Kidney glomerular epithelial cell (primary cell): Measurements from ENCODE around the gene ZFP62.

Experiments used
- DNase-seq: peaks from one replicate; lab custom pipeline; 2025; lab: John Stamatoyannopoulos, UW

ZFP62 gene

GRCh38 chr5:180868960-180869359 lies 7.9 kb upstream of the ZFP62 start:
- DNase-seq = peak; percentile 87

GRCh38 chr5:180866985-180867384 lies 5.9 kb upstream of the ZFP62 start:
- no peak for DNase-seq

DNA sequence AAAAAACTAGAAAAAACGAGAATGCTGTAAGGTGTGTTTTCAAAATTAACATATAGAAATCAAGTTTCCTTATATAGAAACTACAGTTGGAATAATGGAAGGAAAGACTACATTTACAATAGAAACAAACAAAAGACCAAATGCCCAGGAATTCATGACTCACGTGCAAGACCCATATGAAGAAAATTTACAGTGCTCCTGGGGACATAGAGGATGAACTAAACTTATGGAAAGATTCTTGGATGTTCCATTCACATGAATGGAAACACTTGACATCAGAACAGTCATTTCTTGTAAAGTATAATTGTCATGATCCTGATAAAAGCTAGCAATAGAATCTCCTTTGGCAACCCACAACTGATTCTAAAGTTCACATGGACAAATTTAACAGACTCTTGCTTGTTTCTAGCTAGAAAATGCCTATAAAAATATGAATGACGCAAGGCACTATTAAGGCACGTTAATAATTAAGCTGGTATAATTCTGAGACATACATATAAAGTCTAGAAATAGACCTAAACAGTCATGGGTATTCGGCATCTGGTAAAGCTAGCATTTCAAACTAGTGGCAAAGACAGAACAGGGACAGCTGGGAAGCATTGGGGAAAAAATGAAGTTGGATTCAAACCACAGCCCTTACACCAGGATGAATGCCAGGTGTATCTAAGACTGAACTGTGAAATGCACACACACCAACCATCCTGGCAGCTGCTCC lies 5.1 kb upstream of the ZFP62 start:
- no peak for DNase-seq

DNA sequence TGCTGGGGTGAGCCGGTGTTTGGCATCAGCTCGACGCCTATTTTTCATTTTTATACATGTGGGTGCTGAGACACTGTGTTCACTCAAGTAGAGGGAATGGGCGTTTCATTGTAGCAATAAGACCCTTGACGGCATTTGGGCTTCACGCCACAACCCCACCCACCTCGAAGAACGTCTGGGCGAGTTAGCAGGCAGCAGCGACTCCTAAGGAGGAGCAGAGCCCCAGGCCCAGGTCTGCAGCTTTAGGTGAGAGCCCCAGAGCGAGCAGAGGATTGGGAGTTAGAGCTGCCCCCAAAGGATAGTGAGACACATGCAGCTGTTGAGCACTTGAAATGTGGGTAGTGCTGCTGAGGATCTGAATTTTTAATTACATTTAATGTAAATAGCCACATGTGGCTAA lies 1.6 kb upstream of the ZFP62 start:
- DNase-seq = no peak

DNA sequence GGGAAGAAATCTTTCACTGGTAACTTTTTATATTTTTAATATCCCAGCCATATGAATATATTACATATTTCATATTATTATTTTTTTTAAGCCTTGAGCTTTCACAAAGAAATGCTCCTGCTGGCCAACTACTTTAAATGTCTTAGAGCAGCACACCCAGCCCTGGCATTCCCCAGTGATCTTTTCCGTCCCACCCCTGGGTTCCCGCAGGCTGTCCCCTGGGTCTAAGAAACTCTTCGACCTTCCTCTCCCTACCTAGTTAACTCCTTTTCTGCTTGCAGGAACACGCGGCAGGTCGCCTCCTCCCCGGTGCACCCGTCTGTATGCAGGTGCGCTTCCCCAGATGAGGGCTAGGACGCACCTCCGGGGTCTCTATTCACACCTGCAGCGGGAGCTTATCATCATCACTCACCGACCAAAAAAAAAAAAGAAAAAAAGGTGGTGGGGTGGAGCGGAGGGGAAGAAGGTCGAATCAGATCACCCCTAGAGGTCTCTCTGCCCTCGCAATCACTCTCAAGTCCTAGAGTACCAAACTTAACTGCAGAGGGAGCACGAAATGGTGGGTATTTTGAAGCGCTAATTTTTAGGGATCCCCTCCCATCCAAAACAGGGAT lies 696 bp downstream of the ZFP62 start:
- DNase-seq = peak; percentile 28

- DNase-seq = no peak
Measured at GRCh38 chr5:180858586-180858985, 2.5 kb downstream of the ZFP62 start.

DNA sequence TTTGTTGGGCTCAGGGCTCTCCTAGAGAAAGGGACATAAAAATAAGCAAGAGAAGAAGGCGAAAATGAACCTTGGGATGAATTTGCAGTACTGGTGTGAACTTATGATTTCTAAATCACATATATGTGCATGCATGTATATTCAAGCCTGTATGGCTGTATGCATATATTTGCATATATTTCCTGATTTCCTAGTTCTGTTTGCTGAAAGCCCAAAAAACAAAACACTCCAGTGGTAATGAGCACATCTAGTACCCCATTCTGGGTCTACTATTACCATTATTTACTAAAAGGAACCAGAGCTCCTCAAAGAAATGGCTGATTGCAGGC lies 7.3 kb downstream of the ZFP62 start:
- no peak for DNase-seq

DNA sequence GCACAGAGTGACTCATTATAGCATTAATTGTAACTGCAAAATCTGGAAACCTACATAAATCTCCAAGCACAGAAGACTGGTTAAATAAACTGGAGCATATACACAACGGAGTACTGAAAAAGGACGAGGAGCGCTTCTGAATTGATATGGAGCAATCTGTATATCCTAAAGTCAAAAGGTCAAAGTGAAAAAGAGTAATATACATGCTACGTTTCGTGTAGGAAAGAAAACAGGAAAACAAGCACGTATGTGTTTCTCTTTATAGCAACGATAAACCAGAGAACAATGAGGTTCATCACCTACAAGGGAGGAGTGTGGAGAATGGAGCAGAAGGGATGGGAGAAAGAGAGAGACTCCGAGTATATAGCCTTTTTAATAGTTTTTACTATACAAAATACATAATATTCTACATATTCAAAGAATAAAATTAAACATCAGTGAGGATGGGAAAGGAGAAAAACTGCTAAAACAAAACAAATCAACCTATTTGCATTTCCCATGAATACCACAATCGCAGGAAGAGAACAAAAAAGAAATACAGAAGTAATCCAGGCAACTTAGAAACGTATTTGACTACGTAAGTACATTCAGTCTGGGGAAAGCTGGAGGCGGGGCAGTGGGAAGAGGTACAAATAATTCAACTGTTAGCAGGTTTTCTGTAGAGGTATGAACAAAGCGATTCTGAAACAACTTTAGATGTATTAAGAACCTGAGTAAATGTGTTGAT lies 7.8 kb downstream of the ZFP62 start:
- DNase-seq = no peak

DNA sequence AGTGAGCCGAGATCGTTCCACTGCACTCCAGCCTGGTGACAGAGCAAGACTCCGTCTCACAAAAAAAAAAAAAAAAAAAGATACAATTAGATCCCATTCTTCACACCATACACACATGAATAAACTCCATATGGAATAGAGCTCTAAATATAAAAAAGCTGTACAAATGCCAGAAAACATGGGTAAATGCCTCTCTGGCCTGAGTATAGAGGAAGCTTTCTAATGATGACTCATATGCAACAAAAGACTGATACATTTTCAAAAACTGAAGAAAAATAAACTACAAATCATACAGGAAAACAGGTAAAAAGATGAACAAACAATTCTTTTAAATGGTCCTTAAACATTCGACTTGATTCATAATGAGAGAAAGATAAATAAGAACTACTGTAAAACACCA lies 8.6 kb downstream of the ZFP62 start:
- DNase-seq = no peak

DNA sequence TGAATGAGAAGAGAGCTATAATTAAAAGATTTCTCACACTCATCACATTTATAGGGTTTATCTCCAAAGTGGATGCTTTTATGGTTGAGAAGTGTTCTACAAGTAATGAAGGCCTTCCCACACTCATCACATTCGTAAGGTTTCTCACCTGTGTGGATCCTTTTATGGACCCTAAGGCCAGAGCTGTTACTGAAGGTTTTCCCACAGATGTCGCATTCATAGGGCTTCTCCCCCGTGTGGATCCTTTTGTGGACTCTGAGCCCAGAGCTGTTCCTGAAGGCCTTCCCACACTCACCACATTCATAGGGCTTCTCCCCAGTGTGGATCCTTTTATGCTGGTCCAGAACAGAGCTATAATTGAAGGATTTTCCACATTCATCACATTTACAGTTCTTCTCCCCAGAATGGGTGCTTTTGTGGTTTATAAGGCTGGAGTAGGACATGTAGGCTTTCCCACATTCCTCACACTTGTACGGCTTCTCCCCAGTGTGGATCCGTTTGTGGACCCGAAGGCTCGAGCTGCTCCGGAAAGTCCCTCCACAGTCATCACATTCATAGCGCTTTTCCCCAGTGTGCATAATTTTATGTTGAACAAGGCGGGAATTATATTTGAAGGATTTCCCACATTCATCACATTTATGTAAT lies 10.5 kb downstream of the ZFP62 start:
- DNase-seq = no peak

DNA sequence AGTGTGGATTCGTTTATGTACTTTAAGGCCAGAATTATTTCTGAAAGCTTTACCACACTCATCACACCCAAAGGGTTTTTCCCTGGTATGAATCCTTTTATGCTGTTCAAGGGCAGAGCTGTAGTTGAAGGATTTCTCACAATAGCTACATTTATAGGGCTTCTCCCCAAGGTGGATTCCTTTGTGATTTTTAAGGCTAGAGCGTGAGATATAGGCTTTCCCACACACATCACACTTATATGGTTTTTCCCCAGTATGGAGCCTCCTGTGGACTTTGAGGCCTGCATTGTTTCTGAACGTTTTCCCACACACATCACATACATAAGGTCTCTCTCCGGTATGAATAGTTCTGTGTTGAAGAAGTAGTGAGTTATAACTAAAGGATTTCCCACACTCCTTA lies 11.2 kb downstream of the ZFP62 start:
- DNase-seq = no peak

DNA sequence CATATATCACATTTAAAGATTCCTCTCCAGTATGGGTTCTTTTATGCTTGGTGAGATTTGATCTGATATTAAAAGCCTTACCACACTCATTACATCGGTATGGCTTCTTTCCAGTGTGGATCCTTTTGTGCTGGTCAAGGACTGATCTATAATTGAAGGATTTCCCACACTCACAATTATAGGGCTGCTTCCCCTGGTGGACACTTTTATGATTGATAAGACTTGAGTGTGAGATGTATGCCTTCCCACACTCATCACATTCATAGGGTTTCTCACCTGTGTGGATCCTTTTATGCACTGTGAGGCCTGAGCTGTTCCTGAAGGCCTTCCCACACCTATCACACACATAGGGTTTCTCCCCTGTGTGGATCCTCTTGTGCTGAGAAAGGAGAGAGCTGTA lies 12.2 kb downstream of the ZFP62 start:
- DNase-seq = no peak

DNA sequence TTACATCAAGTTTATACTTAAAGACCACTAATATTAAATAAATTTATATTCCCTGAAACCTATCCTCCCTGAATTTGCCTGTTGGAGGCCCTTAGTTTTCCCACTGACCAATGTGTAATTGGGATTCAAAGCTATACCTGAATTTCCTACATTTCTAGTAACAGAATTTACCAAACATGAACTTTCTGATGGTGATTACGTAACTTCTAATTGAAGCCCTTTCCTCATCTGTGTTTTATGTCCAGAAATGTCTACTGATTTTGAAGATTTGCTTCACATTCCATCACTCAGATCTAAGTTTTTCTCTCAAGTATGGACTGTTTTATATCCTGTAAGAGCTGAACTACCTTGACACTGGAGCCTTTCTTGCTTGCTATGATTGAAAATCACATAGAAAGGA lies 12.8 kb downstream of the ZFP62 start:
- no peak for DNase-seq

GRCh38 chr5:180847026-180847425 lies 14.1 kb downstream of the ZFP62 start:
- DNase-seq = no peak

GRCh38 chr5:180844858-180845257 lies 16.2 kb downstream of the ZFP62 start:
- DNase-seq = no peak

DNA sequence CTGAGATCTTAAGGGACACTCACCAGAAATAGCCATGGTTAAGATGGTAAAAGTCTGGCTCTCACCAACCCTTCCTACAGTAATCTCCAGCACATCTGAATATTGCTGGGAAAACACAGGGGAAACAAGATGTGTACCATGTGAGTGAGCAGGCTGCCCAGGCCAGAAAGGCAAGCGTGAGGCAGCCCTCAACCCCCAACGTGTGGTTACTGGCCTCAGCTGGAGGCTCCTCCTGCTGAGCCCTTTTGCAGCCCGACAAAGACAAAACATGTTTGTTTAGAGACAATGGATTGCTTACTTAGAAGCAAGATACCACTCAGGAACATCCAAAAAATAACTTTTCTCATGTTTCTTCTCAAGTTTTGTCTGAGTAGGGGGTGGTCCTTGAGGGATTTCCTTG lies 16.6 kb downstream of the ZFP62 start:
- DNase-seq = no peak

DNA sequence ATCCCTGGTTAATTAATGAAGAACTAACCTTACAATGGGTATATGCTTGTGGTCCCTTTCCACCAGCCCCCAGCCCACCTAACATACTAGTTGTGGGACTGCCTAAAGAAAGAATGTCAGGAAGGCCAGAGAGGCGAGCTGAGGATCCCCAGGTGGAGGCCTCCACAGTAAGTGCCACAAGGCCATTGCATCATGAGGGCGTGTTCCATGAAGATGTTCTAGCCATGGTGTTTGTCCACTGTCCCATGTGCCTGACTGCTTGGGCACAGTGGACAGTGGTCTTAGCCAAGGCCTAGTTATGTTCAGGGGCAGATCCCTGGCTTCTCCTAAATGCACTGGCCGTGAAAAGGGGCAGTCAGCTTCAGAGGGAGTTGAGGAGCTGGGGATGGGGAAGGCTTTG lies 21.1 kb downstream of the ZFP62 start:
- DNase-seq = no peak

- no peak for DNase-seq
Measured at GRCh38 chr5:180839227-180839626, 21.8 kb downstream of the ZFP62 start.

- no peak for DNase-seq
Measured at GRCh38 chr5:180837478-180837877, 23.6 kb downstream of the ZFP62 start.

- DNase-seq = no peak
Measured at GRCh38 chr5:180832638-180833068, 28.4 kb downstream of the ZFP62 start.

DNA sequence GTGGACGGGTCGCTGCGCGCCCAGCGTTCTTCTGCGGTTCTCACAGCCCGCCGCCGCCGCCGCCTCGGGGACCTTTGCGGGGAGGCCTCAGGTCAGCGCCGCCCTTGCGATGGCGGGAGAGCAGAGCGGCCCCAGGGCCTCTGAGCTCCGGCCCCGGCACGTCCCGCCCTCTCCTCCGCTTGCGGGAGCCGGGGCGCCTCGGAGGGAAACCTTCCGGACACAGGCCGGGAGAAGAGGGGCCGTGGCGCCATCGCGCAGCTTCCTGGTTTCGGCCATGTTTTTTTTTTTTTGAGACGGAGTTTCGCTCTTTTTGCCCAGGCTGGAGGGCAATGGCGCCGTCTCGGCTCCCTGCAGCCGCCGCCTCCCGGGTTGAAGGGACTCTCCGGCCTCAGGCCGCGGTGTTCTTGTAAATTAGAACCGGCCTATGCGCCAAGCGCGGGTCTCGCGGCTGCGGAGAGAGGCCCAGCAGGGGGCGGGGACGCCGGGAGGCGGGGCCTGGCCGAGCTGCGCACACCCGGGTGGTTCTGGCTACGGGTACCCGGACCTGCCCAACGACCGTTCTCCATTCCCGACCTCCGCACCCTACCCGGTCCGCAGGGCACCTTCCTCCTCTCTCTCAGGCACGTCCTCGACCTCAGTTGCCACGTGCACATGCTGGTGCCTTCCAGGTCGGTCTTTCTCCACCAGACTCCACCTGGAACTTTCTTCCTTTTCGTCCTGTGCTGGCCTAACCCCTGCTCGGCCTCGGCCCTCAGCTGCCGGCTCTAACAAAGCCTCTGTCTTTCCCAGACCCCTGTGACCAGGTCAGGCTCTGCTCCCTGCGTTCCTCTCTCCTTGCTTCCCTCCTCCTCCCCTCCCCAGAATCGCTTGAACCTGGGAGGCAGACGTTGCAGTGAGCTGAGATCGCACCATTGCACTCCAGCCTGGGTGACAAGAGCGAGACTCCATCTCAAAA lies 29.7 kb downstream of the ZFP62 start:
- DNase-seq = peak; percentile 39
